A549 (cell line): ENCODE data around the gene UNC5B.

Experiments used
- CTCF ChIP-seq: fragments of >200 bp; sonication (Bioruptor Twin); formaldehyde crosslinking; IDR thresholded peaks from 3 replicates; pipeline ENCODE4 v1.5.1; 2016
- HDAC2 ChIP-seq: fragments of 200-600 bp; sonication (generic); IDR thresholded peaks from 2 replicates; pipeline ENCODE4 v1.6.1; 2016
- HEYL ChIP-seq: fragments of 250-450 bp; sonication (Bioruptor Pico); IDR thresholded peaks from 2 replicates; pipeline ENCODE4 v1.8.0; 2021; ENCODE audit warnings: mild to moderate bottlenecking, moderate library complexity
- JUN ChIP-seq, 2 experiments: fragments of >200 bp; sonication (Bioruptor Twin); formaldehyde crosslinking; IDR thresholded peaks; 2 replicates in 1 of 2; 3 replicates in 1 of 2; pipeline ENCODE4 v1.6.1; 2016 to 2017
- KDM1A ChIP-seq: fragments of 200-600 bp; sonication (generic); IDR thresholded peaks from 2 replicates; pipeline ENCODE4 v1.6.1; 2016; ENCODE audit warnings: low read depth, mild to moderate bottlenecking
- MAFK ChIP-seq: fragments of 450-650 bp; IDR thresholded peaks from 2 replicates; pipeline ENCODE4 v1.6.1; 2014; ENCODE audit not compliant: partially characterized antibody
- MYC ChIP-seq: IDR thresholded peaks from 2 replicates; pipeline ENCODE4 v1.6.1; 2012; ENCODE audit warnings: mild to moderate bottlenecking, inconsistent platforms, low read length, improper control_type of control experiment, borderline replicate concordance
- POLR2A ChIP-seq: IDR thresholded peaks from 2 replicates; pipeline ENCODE4 v1.6.1; 2012; ENCODE audit warnings: mild to moderate bottlenecking, low read length
- RAD21 ChIP-seq, 2 experiments: fragments of >200 bp in 1 of 2; sonication (Bioruptor Twin) in 1 of 2; formaldehyde crosslinking in 1 of 2; IDR thresholded peaks in 1 of 2; conservative IDR thresholded peaks in 1 of 2; 2 replicates in 1 of 2; 3 replicates in 1 of 2; pipeline ENCODE4 v1.6.1; 2012 to 2018; ENCODE audit warnings: inconsistent platforms in 1 of 2
- RCOR1 ChIP-seq: fragments of 150-350 bp; IDR thresholded peaks from 2 replicates; pipeline ENCODE4 v1.6.1; 2014; ENCODE audit warnings: antibody characterized with exemption, low read length, low read depth
- TP53 ChIP-seq: fragments of 250-450 bp; sonication (Bioruptor Pico); IDR thresholded peaks from 2 replicates; pipeline ENCODE4 v1.5.0; 2021; ENCODE audit warnings: mild to moderate bottlenecking, moderate library complexity
- TF ChIP-seq, protein P1 (sequence below): IDR thresholded peaks from 2 replicates; pipeline ENCODE4 v1.6.1; 2012

DNA sequence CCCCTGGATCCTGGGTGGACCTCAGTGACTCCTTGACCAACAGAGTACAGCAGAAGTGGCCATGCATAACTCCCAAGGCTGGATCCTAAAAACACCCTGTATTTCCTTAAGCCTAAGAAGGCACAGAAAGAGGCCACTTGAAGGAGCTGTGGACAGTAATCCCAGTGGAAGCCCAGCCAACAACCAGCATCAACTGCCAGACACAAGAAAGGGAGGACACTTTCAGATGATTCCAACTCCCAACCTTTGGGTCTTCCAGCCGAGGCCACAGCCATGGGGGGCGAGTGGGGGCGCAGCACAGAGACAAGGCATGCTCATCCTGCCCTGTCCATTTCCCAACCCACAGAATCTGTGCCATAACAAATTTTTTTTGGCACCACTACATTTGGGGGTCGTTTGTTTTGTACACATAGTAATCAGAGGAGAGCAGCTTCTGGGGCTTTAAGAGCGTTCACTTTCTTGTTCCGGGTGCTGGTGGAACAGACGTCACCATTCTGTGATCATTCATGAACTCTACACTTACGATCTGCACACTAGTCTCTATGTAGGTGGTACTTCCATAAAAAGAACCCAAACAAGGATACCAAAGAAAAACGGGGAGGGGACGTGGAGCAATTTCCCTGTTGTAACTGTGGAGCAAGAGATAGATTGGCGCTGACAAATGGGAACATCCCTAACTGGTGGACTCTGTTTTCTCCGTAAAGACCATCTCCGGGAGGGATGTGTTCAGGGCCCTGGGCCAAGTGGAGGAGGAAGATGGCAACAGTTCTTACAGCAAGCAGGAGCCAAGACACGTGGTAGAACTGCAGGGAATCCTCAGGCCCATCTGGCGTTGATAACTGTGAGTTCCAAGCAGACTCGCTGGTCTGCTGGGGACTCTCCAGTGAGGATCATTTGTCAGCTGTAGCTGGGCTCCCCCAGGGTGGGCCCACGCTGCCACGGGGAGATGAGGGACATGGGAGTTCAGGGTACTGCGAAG, 100.7 kb downstream of the UNC5B start:
- no peak for TF ChIP-seq CTCF
- no peak for TF ChIP-seq POLR2A
- TF ChIP-seq JUN (IDR thresholded peaks at IDR 0.05): no peak
- no peak for TF ChIP-seq RCOR1
- no peak for TF ChIP-seq RAD21 (conservative IDR thresholded peaks at IDR 0.05 in 1 of 2, IDR thresholded peaks at IDR 0.05 in 1 of 2)
- TF ChIP-seq, protein P1, sequence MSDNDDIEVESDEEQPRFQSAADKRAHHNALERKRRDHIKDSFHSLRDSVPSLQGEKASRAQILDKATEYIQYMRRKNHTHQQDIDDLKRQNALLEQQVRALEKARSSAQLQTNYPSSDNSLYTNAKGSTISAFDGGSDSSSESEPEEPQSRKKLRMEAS: no peak
- no peak for TF ChIP-seq HEYL
- no peak for TF ChIP-seq MAFK
- no peak for TF ChIP-seq TP53 (CRISPR knock-in tag)
- no peak for TF ChIP-seq MYC
- no peak for TF ChIP-seq KDM1A
- no peak for TF ChIP-seq HDAC2
